MCF 10A (cell line): ENCODE measurements around the gene CLDN5. TPM values are rescaled to one million over a fixed set of nuclear protein-coding genes. Genes with fewer than 3 reads are reported as not detected.

Experiments used
- BruUV-seq: library from RNA; stranded (reverse); fragments of 400-500 nt; replicated peaks from 2 replicates; lab custom pipeline; 2021; lab: Mats Ljungman, UMichigan
- CTCF ChIA-PET: fragments of 300-600 bp; sonication (Branson Sonifier 250); formaldehyde crosslinking; extraction: SDS; loops from one replicate; lab custom pipeline; 2021; ENCODE audit warnings: antibody characterized with exemption, inconsistent platforms; lab: Yijun Ruan, JAX
- POLR2A ChIA-PET: fragments of 300-600, 350-650 bp; sonication (Branson Sonifier 250); formaldehyde crosslinking; extraction: SDS; loops from one replicate; lab custom pipeline; 2020; ENCODE audit warnings: antibody characterized with exemption, inconsistent platforms; lab: Yijun Ruan, JAX
- DNase-seq: peaks from one replicate; pipeline ENCODE4 v3.0.0-alpha.2; 2018; ENCODE audit not compliant: unreplicated experiment
- H3K27ac Mint-ChIP-seq: one replicate; pipeline ENCODE4 v1.8.0; 2022; ENCODE audit warnings: mild to moderate bottlenecking, low read depth, mixed read lengths; ENCODE audit not compliant: unreplicated experiment
- H3K27me3 Mint-ChIP-seq: one replicate; pipeline ENCODE4 v1.8.0; 2022; ENCODE audit warnings: mixed read lengths; ENCODE audit not compliant: insufficient read depth, unreplicated experiment
- H3K36me3 Mint-ChIP-seq: one replicate; pipeline ENCODE4 v1.8.0; 2022; ENCODE audit warnings: mild to moderate bottlenecking, moderate library complexity, mixed read lengths; ENCODE audit not compliant: insufficient read depth, unreplicated experiment
- H3K4me1 Mint-ChIP-seq: one replicate; pipeline ENCODE4 v1.8.0; 2022; ENCODE audit warnings: mixed read lengths; ENCODE audit not compliant: insufficient read depth, unreplicated experiment
- H3K4me3 Mint-ChIP-seq: one replicate; pipeline ENCODE4 v1.8.0; 2022; ENCODE audit warnings: mild to moderate bottlenecking, moderate library complexity, mixed read lengths; ENCODE audit not compliant: unreplicated experiment
- H3K9me3 Mint-ChIP-seq: one replicate; pipeline ENCODE4 v1.8.0; 2022; ENCODE audit warnings: mixed read lengths; ENCODE audit not compliant: unreplicated experiment
- intact Hi-C: fragments of 100-400 bp; cut with micrococcal nuclease; formaldehyde crosslinking; loops from 2 replicates; pipeline ENCODE4 v1.14.1; 2022
- total RNA-seq: library from RNA; stranded (reverse); gene quantifications from 2 replicates; pipeline ENCODE4 v1.2.3, GENCODE V29; 2022
- TF ChIP-seq, protein P1 (sequence below): fragments of 200-600 bp; IDR thresholded peaks from one replicate; pipeline ENCODE4 v1.8.0; 2022; ENCODE audit warnings: antibody characterized with exemption, mild to moderate bottlenecking; ENCODE audit not compliant: unreplicated experiment

CLDN5 gene
- total RNA-seq, 1 experiment from 2014 or later: not detected

DNA sequence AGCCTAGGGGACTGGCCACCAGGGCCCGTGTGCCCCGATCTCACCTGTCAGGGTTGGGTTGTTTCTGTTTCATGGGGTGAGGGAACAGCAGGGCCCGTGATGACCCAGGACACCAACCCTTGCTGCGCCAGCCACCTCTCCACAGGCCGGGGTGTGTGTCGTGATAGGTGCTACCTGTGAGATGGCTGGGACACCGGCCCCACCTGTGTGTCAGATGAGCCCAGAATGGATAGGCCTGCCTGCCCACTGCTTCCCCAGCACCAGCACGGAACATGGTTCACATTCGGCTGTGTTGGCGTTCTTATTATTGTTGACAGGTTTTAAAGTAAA is 7.1 kb downstream of the CLDN5 start:
- CTCF ChIA-PET: no interaction called here
- Mint-ChIP-seq H3K4me3 (no peak overlapping the region), H3K27ac (no peak overlapping the region), H3K4me1 (no peaks in the 10 kb centered on the region), H3K27me3 (no peaks in the 10 kb centered on the region), H3K36me3 (peaks cover 9% of the 10 kb centered on the region), H3K9me3 (no peaks in the 10 kb centered on the region)
- intact Hi-C loops: no loop called here
- no peak for DNase-seq
- BruUV-seq: no TSS peak
- POLR2A ChIA-PET: interaction anchor here (0.6 kb wide), 1 partner anchor 38 kb away, joined by 3 read pairs; the partner anchor contains the start of gene CDC45
- TF ChIP-seq, protein P1, sequence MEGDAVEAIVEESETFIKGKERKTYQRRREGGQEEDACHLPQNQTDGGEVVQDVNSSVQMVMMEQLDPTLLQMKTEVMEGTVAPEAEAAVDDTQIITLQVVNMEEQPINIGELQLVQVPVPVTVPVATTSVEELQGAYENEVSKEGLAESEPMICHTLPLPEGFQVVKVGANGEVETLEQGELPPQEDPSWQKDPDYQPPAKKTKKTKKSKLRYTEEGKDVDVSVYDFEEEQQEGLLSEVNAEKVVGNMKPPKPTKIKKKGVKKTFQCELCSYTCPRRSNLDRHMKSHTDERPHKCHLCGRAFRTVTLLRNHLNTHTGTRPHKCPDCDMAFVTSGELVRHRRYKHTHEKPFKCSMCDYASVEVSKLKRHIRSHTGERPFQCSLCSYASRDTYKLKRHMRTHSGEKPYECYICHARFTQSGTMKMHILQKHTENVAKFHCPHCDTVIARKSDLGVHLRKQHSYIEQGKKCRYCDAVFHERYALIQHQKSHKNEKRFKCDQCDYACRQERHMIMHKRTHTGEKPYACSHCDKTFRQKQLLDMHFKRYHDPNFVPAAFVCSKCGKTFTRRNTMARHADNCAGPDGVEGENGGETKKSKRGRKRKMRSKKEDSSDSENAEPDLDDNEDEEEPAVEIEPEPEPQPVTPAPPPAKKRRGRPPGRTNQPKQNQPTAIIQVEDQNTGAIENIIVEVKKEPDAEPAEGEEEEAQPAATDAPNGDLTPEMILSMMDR: no peak

DNA sequence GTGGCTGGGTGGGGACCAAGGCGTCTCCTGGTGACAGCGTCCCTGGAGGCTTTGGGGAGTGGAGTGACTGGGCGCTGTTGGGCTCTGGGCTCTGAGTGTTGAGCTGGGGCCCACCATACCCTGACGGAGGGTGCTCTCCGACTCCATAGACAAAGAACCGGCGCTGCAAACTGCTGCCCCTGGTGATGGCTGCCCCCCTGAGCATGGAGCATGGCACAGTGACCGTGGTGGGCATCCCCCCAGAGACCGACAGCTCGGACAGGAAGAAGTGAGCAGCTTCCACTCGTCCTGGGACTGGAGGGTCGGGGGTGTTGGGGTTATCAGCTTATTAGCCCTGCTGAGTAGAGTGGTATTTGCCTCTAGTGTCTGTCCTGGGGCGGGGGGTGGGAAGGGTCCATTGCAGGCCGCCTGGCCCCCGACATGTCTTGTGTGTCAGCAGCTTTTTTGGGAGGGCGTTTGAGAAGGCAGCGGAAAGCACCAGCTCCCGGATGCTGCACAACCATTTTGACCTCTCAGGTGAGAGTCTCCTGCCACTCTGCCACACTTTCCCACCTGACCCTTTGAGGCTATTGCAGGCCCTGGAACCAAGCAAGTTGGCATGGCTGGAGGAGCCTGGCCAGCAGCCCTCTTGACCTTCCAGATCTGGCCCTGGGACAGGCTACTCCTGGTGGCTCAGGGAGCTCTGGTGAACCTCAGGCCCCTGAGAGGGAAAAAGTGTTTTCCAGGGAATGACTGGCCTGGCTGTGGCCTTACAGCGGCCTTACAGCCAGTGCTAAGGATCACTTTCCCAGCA is 7.6 kb downstream of the CLDN5 start:
- H3K4me1 Mint-ChIP-seq: no peaks in the 10 kb centered on the region
- no TSS peak for BruUV-seq
- H3K27ac Mint-ChIP-seq: no peak overlapping the region
- ChIA-PET POLR2A (interaction anchor here (0.7 kb wide), 1 partner anchor 555 kb away, joined by 5 read pairs; no protein-coding TSS in a partner anchor), CTCF (no interaction called here)
- no peaks in the 10 kb centered on the region for H3K9me3 Mint-ChIP-seq
- peaks cover 9% of the 10 kb centered on the region for H3K36me3 Mint-ChIP-seq
- TF ChIP-seq, protein P1: no peak
- H3K4me3 Mint-ChIP-seq: no peak overlapping the region
- no peaks in the 10 kb centered on the region for H3K27me3 Mint-ChIP-seq
- no peak for DNase-seq
- intact Hi-C loops: no loop called here

DNA sequence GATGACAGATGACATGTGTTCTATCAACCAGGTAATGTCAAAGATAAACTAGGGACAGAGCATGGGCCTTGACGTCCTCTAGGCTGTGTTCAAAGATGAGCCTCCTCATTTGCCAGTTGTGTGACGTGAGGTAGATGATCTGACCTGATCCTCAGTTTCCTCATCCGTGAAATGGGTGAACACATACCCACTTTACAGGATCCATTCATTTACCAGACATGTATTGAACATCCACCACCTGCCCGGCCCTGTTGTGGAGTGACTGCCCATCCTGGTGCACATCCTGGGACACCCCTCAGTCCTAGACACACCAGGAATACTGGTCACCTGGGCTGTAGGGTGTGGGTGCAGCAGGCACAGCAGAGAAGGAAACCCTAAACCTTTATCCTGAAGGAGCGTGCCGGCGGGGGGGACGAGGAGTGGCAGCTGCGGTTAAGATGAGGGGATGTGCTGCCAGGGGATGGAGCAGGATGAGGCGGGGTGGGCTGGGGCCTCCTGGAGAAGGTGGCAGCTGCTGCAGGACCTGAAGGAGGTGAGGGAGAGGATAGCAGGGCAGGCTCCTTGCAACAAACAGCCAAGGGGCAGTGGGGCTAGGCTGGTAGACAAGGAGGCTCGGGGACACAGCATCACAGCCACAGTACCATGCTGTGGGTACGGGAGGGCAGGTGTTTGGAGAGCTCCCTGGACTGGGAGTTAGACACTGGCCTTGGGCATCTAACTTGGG is 8.4 kb downstream of the CLDN5 start:
- no peak for DNase-seq
- Mint-ChIP-seq H3K4me3 (no peak overlapping the region), H3K27ac (no peak overlapping the region), H3K9me3 (no peaks in the 10 kb centered on the region), H3K36me3 (peaks cover 9% of the 10 kb centered on the region), H3K27me3 (no peaks in the 10 kb centered on the region), H3K4me1 (no peaks in the 10 kb centered on the region)
- TF ChIP-seq, protein P1: no peak
- BruUV-seq: no TSS peak
- intact Hi-C loops: no loop called here
- ChIA-PET CTCF (no interaction called here), POLR2A (interaction anchor here (0.7 kb wide), 1 partner anchor 554 kb away, joined by 5 read pairs; no protein-coding TSS in a partner anchor)

DNA sequence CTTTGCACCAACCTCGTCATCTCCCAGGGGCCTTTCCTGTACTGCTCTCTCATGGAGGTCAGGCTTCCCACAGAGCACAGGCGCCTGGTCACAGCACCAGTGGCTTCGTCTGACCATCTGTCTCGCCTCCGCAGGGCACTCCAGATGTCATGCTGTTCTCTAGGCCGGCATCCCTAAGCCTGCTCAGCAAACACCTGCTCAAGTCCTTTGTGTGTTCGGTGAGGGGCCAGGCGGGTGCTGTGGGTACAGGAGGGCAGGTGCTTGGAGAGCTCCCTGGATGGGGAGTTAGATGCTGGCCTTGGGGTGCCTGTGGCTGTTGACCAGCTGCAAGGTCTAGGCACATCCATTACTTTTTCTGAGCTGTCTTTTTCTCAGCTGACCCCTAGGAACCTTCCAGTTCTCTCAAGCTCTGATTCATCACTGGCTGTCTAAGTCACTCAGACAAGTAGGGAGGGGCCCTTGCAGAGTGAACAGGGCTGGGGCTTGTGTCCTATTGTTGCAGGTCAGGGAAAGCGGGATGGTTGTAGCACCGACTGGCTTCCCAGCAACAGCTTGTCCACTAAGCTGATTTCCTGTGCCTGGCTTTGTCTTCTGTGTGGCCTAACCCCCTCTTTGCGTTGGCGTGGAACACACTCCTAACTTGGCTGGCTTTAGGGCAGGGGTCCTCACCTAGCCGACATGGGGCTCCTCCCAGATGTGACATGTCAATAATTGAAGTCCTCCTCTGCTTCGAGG is 9.2 kb downstream of the CLDN5 start:
- DNase-seq: no peak
- CTCF ChIA-PET: no interaction called here

More for the DNA sequence above, 9.2 kb downstream of the CLDN5 start:
- intact Hi-C loops: no loop called here
- POLR2A ChIA-PET: no interaction called here
- H3K4me1 Mint-ChIP-seq: no peaks in the 10 kb centered on the region
- H3K27me3 Mint-ChIP-seq: no peaks in the 10 kb centered on the region
- TF ChIP-seq, protein P1: no peak
- H3K36me3 Mint-ChIP-seq: peaks cover 9% of the 10 kb centered on the region
- no TSS peak for BruUV-seq
- H3K4me3 Mint-ChIP-seq: no peak overlapping the region
- H3K9me3 Mint-ChIP-seq: no peaks in the 10 kb centered on the region
- H3K27ac Mint-ChIP-seq: no peak overlapping the region
